Gastroesophageal sphincter (tissue), 3 donors: ENCODE measurements around the gene ZNF576.

Experiments used
- CTCF ChIP-seq, 4 experiments: fragments of 200-600 bp in 2 of 4; fragments of 450-650 bp in 2 of 4; sonication (generic) in 1 of 4; IDR thresholded peaks; one replicate each; pipeline ENCODE4 v1.5.1; 2017 to 2019; ENCODE audit warnings: antibody characterized with exemption in 4 of 4, mild to moderate bottlenecking in 2 of 4, moderate library complexity in 2 of 4
- EP300 ChIP-seq: sonication (generic); formaldehyde crosslinking; IDR thresholded peaks from one replicate; pipeline ENCODE4 v1.6.1; 2017; ENCODE audit warnings: antibody characterized with exemption, mild to moderate bottlenecking

GRCh38 chr19:43640424-43640757, 44.0 kb downstream of the ZNF576 start:
- no peak for TF ChIP-seq CTCF (IDR thresholded peaks at IDR 0.05)
- TF ChIP-seq EP300 = no peak
